Measurements from ENCODE around the gene RAVER1.

The RAVER1 gene

GRCh38 chr19:10318807-10319682 lies 14.3 kb downstream of the RAVER1 start:
- no peak for TF ChIP-seq CTCF (conservative IDR thresholded peaks at IDR 0.05; ENCODE audit: low read depth)
- DNase-seq (ENCODE audit: low spot score): no peak
- H3K27ac ChIP-seq: peak overlapping the region; percentile 76
- ChIA-PET POLR2A (ENCODE audit: low non-redundant PET) (no interaction called here), CTCF (interaction anchor here (1.0 to 1.2 kb wide), 2 partner anchors 12 to 49 kb away, joined by 3 read pairs; no protein-coding TSS in a partner anchor)

- ChIA-PET CTCF (interaction anchor here (1.0 to 1.2 kb wide), 2 partner anchors 13 to 48 kb away, joined by 3 read pairs; no protein-coding TSS in a partner anchor), POLR2A (ENCODE audit: low non-redundant PET) (interaction anchor here (0.6 kb wide), 1 partner anchor 48 kb away, joined by 3 read pairs; no protein-coding TSS in a partner anchor)
- TF ChIP-seq CTCF (conservative IDR thresholded peaks at IDR 0.05; ENCODE audit: low read depth): no peak
- no peak for DNase-seq (ENCODE audit: low spot score)
- peak overlapping the region; percentile 76 for H3K27ac ChIP-seq
Observed at GRCh38 chr19:10317857-10318462, 15.4 kb downstream of the RAVER1 start.

GRCh38 chr19:10317045-10317856 lies 16.1 kb downstream of the RAVER1 start:
- no peak for TF ChIP-seq CTCF (conservative IDR thresholded peaks at IDR 0.05; ENCODE audit: low read depth)
- ChIA-PET POLR2A (ENCODE audit: low non-redundant PET) (interaction anchor here (0.6 kb wide), 1 partner anchor 48 kb away, joined by 3 read pairs; no protein-coding TSS in a partner anchor), CTCF (interaction anchor here (0.5 kb wide), 1 partner anchor 83 kb away, joined by 3 read pairs; no protein-coding TSS in a partner anchor)
- no peak for DNase-seq (ENCODE audit: low spot score)
- H3K27ac ChIP-seq: peak overlapping the region; percentile 76

GRCh38 chr19:10316229-10317044 lies 16.9 kb downstream of the RAVER1 start:
- no peak for DNase-seq (ENCODE audit: low spot score)
- ChIA-PET CTCF (interaction anchor here (0.5 kb wide), 1 partner anchor 84 kb away, joined by 3 read pairs; no protein-coding TSS in a partner anchor), POLR2A (ENCODE audit: low non-redundant PET) (interaction anchor here (0.6 to 0.7 kb wide), 2 partner anchors 10 to 155 kb away, joined by 3 to 9 read pairs; no protein-coding TSS in a partner anchor)
- peak overlapping the region; percentile 76 for H3K27ac ChIP-seq
- TF ChIP-seq CTCF (conservative IDR thresholded peaks at IDR 0.05; ENCODE audit: low read depth): no peak

- no peak for TF ChIP-seq CTCF (conservative IDR thresholded peaks at IDR 0.05; ENCODE audit: low read depth)
- CTCF ChIA-PET: interaction anchor here (0.6 to 1.0 kb wide), 2 partner anchors 57 to 218 kb away, joined by 3 read pairs; no protein-coding TSS in a partner anchor
- peak; percentile 88 for DNase-seq (ENCODE audit: low spot score)
- POLR2A ChIA-PET (ENCODE audit: low non-redundant PET): interaction anchor here (0.6 to 0.7 kb wide), 2 partner anchors 18 to 30 kb away, joined by 4 to 5 read pairs; no protein-coding TSS in a partner anchor
- H3K27ac ChIP-seq: peak within 1 kb of the TSS; percentile 76
Observed at GRCh38 chr19:10315335-10316214, 17.8 kb downstream of the RAVER1 start, which contains the start of gene FDX2. TSS of gene FDX2 (minus strand) at chr19:10316015. CDS start at chr19:10315996, 19 bp downstream.
